Astrocyte (in vitro differentiated cells and primary cell): ENCODE measurements around the gene CPXM2. TPM values are rescaled to one million over a fixed set of nuclear protein-coding genes. Genes with fewer than 3 reads are reported as not detected.

Experiments used
- DNase-seq: peaks from one replicate; pipeline ENCODE4 v3.0.0-alpha.2; 2010; ENCODE audit warnings: low read depth
- FAIRE-seq: peaks from 2 replicates; lab custom pipeline; 2011; peaks lifted over from hg19 to GRCh38; lab: Jason Lieb, UNC
- H2AFZ ChIP-seq: 2 replicates; pipeline ENCODE4 v1.6.0; 2012; ENCODE audit warnings: low read depth, low read length, inconsistent platforms
- H3K27ac ChIP-seq: 2 replicates; pipeline ENCODE4 v1.5.1; 2011; ENCODE audit warnings: low read depth, low read length, inconsistent platforms
- H3K27me3 ChIP-seq: 2 replicates; pipeline ENCODE4 v1.6.0; 2011; ENCODE audit warnings: low read length, inconsistent platforms; ENCODE audit not compliant: insufficient read depth
- H3K36me3 ChIP-seq: 2 replicates; pipeline ENCODE4 v1.5.1; 2011; ENCODE audit warnings: low read length, inconsistent platforms; ENCODE audit not compliant: insufficient read depth
- H3K4me1 ChIP-seq: 2 replicates; pipeline ENCODE4 v1.5.1; 2011; ENCODE audit warnings: low read length, inconsistent platforms; ENCODE audit not compliant: insufficient read depth
- H3K4me2 ChIP-seq: 2 replicates; pipeline ENCODE4 v1.6.0; 2012; ENCODE audit warnings: low read length, inconsistent platforms
- H3K4me3 ChIP-seq: 2 replicates; pipeline ENCODE4 v1.5.1; 2011; ENCODE audit warnings: low read depth, mild to moderate bottlenecking, low read length, inconsistent platforms; ENCODE audit not compliant: insufficient read depth
- H3K79me2 ChIP-seq: 2 replicates; pipeline ENCODE4 v1.6.0; 2012; ENCODE audit warnings: mild to moderate bottlenecking, low read length, inconsistent platforms; ENCODE audit not compliant: insufficient read depth
- H3K9ac ChIP-seq: 2 replicates; pipeline ENCODE4 v1.6.0; 2012; ENCODE audit warnings: mild to moderate bottlenecking, low read length, inconsistent platforms
- H3K9me3 ChIP-seq: 2 replicates; pipeline ENCODE4 v1.5.1; 2012; ENCODE audit warnings: low read depth, mild to moderate bottlenecking, low read length, inconsistent platforms; ENCODE audit not compliant: insufficient read depth
- H4K20me1 ChIP-seq: 2 replicates; pipeline ENCODE4 v1.6.0; 2012; ENCODE audit warnings: low read length, inconsistent platforms; ENCODE audit not compliant: insufficient read depth
- H3K27ac Mint-ChIP-seq: one replicate; pipeline ENCODE4 v1.8.0; 2021; ENCODE audit warnings: mild to moderate bottlenecking, mixed read lengths; ENCODE audit not compliant: unreplicated experiment
- H3K27me3 Mint-ChIP-seq: one replicate; pipeline ENCODE4 v1.8.0; 2021; ENCODE audit warnings: low read depth, mixed read lengths; ENCODE audit not compliant: unreplicated experiment
- H3K36me3 Mint-ChIP-seq: one replicate; pipeline ENCODE4 v1.8.0; 2021; ENCODE audit warnings: low read depth, mixed read lengths; ENCODE audit not compliant: unreplicated experiment
- H3K4me1 Mint-ChIP-seq: one replicate; pipeline ENCODE4 v1.8.0; 2021; ENCODE audit warnings: low read depth, mixed read lengths; ENCODE audit not compliant: unreplicated experiment
- H3K4me3 Mint-ChIP-seq: one replicate; pipeline ENCODE4 v1.8.0; 2021; ENCODE audit warnings: mild to moderate bottlenecking, moderate library complexity, mixed read lengths; ENCODE audit not compliant: unreplicated experiment
- H3K9me3 Mint-ChIP-seq: one replicate; pipeline ENCODE4 v1.8.0; 2021; ENCODE audit warnings: mild to moderate bottlenecking, mixed read lengths; ENCODE audit not compliant: unreplicated experiment
- CTCF ChIP-seq: IDR thresholded peaks from 2 replicates; pipeline ENCODE4 v1.5.1; 2011; ENCODE audit warnings: low read depth, mild to moderate bottlenecking, inconsistent platforms, low read length, moderate library complexity; ENCODE audit not compliant: insufficient read depth
- EZH2 ChIP-seq: IDR thresholded peaks from 2 replicates; pipeline ENCODE4 v1.6.1; 2012; ENCODE audit warnings: mild to moderate bottlenecking, low read length, inconsistent platforms; ENCODE audit not compliant: insufficient read depth
- total RNA-seq: library from RNA; stranded (reverse); gene quantifications from 2 replicates; pipeline ENCODE4 v1.2.1, GENCODE V29; 2021

Gene CPXM2
- total RNA-seq, 1 donor from 2014 or later, result 5.2 TPM

GRCh38 chr10:123884351-123884906 is 7.2 kb downstream of the CPXM2 start:
- no peak overlapping the region for H3K4me3 ChIP-seq
- no peaks in the 10 kb centered on the region for H3K36me3 ChIP-seq
- no peaks in the 10 kb centered on the region for H3K79me2 ChIP-seq
- Mint-ChIP-seq H3K4me3 (no peak overlapping the region), H3K9me3 (peaks cover 2% of the 10 kb centered on the region), H3K27ac (no peak overlapping the region), H3K36me3 (no peaks in the 10 kb centered on the region), H3K4me1 (peaks cover 6% of the 10 kb centered on the region), H3K27me3 (peaks cover 21% of the 10 kb centered on the region)
- no peaks in the 10 kb centered on the region for H3K27me3 ChIP-seq
- no peak overlapping the region for H3K9ac ChIP-seq
- DNase-seq (no peak), FAIRE-seq (no peak)
- H3K9me3 ChIP-seq, result no peaks in the 10 kb centered on the region
- H4K20me1 ChIP-seq, result no peaks in the 10 kb centered on the region
- no peak overlapping the region for H2AFZ ChIP-seq
- TF ChIP-seq CTCF, result no peak
- TF ChIP-seq EZH2, result no peak
- no peak overlapping the region for H3K27ac ChIP-seq
- no peaks in the 10 kb centered on the region for H3K4me1 ChIP-seq
- no peak overlapping the region for H3K4me2 ChIP-seq

GRCh38 chr10:123883673-123884320 is 7.8 kb downstream of the CPXM2 start:
- Mint-ChIP-seq H3K4me1 (peaks cover 6% of the 10 kb centered on the region), H3K4me3 (no peak overlapping the region), H3K27me3 (peaks cover 17% of the 10 kb centered on the region), H3K27ac (no peak overlapping the region), H3K9me3 (peaks cover 2% of the 10 kb centered on the region), H3K36me3 (no peaks in the 10 kb centered on the region)
- Histone ChIP-seq H3K27me3 (no peaks in the 10 kb centered on the region), H3K79me2 (no peaks in the 10 kb centered on the region), H3K9ac (no peak overlapping the region), H3K27ac (no peak overlapping the region), H3K4me2 (no peak overlapping the region), H3K9me3 (no peaks in the 10 kb centered on the region), H4K20me1 (no peaks in the 10 kb centered on the region), H3K4me1 (no peaks in the 10 kb centered on the region), H2AFZ (no peak overlapping the region), H3K36me3 (no peaks in the 10 kb centered on the region), H3K4me3 (no peak overlapping the region)
- no peak for DNase-seq
- no peak for FAIRE-seq
- TF ChIP-seq CTCF, result no peak
- no peak for TF ChIP-seq EZH2
